IgD-negative memory B cell (primary cell): ENCODE data around the gene PTTG1IP. TPM values are rescaled to one million over a fixed set of nuclear protein-coding genes. Genes with fewer than 3 reads are reported as not detected.

Experiments
- H3K27ac Mint-ChIP-seq, 3 donors: one replicate each; pipeline ENCODE4 v1.8.0; 2020 to 2022; ENCODE audit warnings: mild to moderate bottlenecking in 3 of 3, mixed read lengths in 3 of 3, moderate library complexity in 1 of 3
- H3K27me3 Mint-ChIP-seq: one replicate; pipeline ENCODE4 v1.8.0; 2021; ENCODE audit warnings: mixed read lengths
- H3K36me3 Mint-ChIP-seq: one replicate; pipeline ENCODE4 v1.8.0; 2020; ENCODE audit warnings: mild to moderate bottlenecking, mixed read lengths
- H3K4me1 Mint-ChIP-seq, 3 donors: one replicate each; pipeline ENCODE4 v1.8.0; 2020 to 2022; ENCODE audit warnings: mixed read lengths in 3 of 3, mild to moderate bottlenecking in 1 of 3
- H3K4me3 Mint-ChIP-seq, 4 donors: one replicate each; pipeline ENCODE4 v1.8.0; 2020 to 2022; ENCODE audit warnings: mild to moderate bottlenecking in 4 of 4, mixed read lengths in 4 of 4, moderate library complexity in 3 of 4
- H3K9me3 Mint-ChIP-seq, 3 donors: one replicate each; pipeline ENCODE4 v1.8.0; 2020 to 2021; ENCODE audit warnings: mixed read lengths in 3 of 3, mild to moderate bottlenecking in 1 of 3
- polyA plus RNA-seq: library from polyadenylated mRNA; unstranded; fragments of 300-500 nt; fragmentation: Illumina TruSeq; gene quantifications from one replicate; pipeline ENCODE4 v1.2.3, GENCODE V29; 2021

The PTTG1IP gene
- polyA plus RNA-seq, 1 donor from 2014 or later = 44.7 TPM

DNA sequence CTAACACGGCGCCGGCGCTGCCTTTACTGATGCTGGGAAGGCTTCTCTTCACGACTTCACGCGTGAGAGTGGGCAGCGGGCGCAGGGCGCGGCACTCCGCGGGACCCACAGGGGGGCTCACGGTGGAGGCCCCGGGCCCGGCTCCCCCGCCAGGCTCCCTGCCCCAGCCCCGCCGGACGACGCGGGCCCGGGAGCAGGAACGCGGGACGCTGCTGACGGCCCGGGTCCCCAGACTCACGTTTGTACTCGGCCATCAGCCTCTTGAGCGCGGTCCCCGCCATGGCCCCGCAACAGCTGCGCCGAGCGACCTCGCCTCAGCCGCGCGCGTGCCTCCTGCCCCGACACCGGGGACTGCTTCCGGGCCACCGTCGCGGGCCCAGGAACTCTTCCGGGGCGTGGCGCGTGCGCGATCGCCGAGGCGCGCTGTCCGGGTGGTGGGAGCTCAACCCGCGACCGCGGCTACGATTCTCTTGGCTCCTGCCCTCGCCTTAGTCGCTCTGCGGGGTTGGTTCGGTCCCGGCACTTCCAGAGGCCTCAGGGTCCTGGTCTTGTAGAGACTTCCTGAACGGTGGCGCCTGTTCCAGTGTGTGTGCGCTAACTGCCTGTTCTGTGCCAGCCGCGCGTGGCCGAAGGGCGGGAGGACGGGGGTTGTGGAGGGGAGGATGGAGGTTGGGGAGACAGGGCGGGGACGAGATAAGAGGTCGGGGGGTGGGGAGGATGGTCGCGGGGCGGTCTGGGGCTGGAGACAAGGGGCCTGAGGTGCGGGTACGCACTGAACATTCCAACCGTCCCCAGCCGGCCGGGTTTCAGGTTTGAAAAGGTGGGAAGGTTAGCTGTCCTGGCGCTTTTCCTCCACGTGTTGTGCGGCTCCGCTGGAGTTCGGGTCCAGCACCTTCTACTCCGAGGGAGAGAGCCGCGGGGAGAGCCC lies 71.8 kb downstream of the PTTG1IP start, which contains the start of gene UBE2G2:
Gene UBE2G2 (minus strand): TSS at position 353 of the 928 bp plus-strand sequence. CDS start 72 bp downstream, at position 281.
- Mint-ChIP-seq H3K36me3 (peaks cover 4% of the 10 kb centered on the region), H3K27me3 (no peaks in the 10 kb centered on the region)

GRCh38 chr21:44800971-44801467 lies 72.5 kb downstream of the PTTG1IP start:
- peak overlapping the region; percentile 90 to 100 (median 97) for H3K4me3 Mint-ChIP-seq
- peak overlapping the region; percentile 33 to 96 (median 75) for H3K27ac Mint-ChIP-seq
- no peaks in the 10 kb centered on the region for H3K27me3 Mint-ChIP-seq
- peaks cover 26 to 40% (median 39%) of the 10 kb centered on the region in 3 donors for H3K4me1 Mint-ChIP-seq
- H3K36me3 Mint-ChIP-seq = peaks cover 4% of the 10 kb centered on the region
- no peaks in the 10 kb centered on the region for H3K9me3 Mint-ChIP-seq

More for the DNA sequence above, 71.8 kb downstream of the PTTG1IP start, which contains the start of gene UBE2G2:
- Mint-ChIP-seq H3K27ac (peak within 1 kb of the TSS; percentile 75 to 97 (median 96)), H3K4me3 (peak within 1 kb of the TSS; percentile 90 to 100 (median 97)), H3K4me1 (peaks cover 23 to 38% (median 32%) of the 10 kb centered on the region in 3 donors), H3K9me3 (no peaks in the 10 kb centered on the region)

DNA sequence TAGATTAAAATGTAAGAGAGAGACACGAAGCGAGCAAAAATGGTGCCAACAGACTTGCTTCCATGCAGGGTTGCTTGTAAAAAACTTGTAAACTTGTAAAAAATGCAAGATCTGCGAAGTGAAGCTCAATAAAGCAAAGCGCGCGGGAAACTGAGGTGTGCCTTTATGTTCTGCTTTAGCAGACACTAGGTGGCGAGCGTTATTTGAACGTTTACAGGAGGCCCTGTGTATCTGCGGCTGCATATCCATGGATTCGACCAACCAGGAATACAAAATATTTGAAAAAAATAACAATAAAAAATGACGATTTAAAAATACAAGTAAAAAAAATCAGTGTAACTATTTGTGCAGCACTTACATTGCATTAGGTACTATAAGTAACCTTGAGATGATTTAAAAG lies 73.4 kb downstream of the PTTG1IP start:
- Mint-ChIP-seq H3K36me3 (peaks cover 6% of the 10 kb centered on the region), H3K9me3 (no peaks in the 10 kb centered on the region), H3K4me1 (peaks cover 30 to 42% (median 40%) of the 10 kb centered on the region in 3 donors), H3K4me3 (peak overlapping the region; percentile 82 to 100 (median 94)), H3K27me3 (no peaks in the 10 kb centered on the region), H3K27ac (peak overlapping the region in 1 of 3 donors; percentile 75)

- Mint-ChIP-seq H3K36me3 (peaks cover 6% of the 10 kb centered on the region), H3K27ac (peak overlapping the region in 1 of 3 donors; percentile 75), H3K9me3 (no peaks in the 10 kb centered on the region), H3K4me3 (peak overlapping the region; percentile 38 to 90 (median 82)), H3K4me1 (peaks cover 30 to 42% (median 40%) of the 10 kb centered on the region in 3 donors), H3K27me3 (no peaks in the 10 kb centered on the region)
Observed at GRCh38 chr21:44799646-44800045, 73.8 kb downstream of the PTTG1IP start.

Other genes with a start within 250 kb of the PTTG1IP start
- gene KRTAP10-9, start 246.6 kb downstream of the PTTG1IP start, polyA plus RNA-seq = not detected
- not detected for gene KRTAP10-10, start 236.3 kb downstream of the PTTG1IP start, polyA plus RNA-seq
- not detected for gene KRTAP10-11, start 227.3 kb downstream of the PTTG1IP start, polyA plus RNA-seq
- not detected for gene KRTAP12-4, start 219.0 kb downstream of the PTTG1IP start, polyA plus RNA-seq
- gene KRTAP12-3, start 215.8 kb downstream of the PTTG1IP start, polyA plus RNA-seq = not detected
- gene KRTAP12-2, start 206.8 kb downstream of the PTTG1IP start, polyA plus RNA-seq = not detected
- not detected for gene KRTAP12-1, start 191.5 kb downstream of the PTTG1IP start, polyA plus RNA-seq
- not detected for gene KRTAP10-12, start 176.5 kb downstream of the PTTG1IP start, polyA plus RNA-seq
- not detected for gene TSPEAR, start 162.1 kb downstream of the PTTG1IP start, polyA plus RNA-seq
- gene UBE2G2, start 71.9 kb downstream of the PTTG1IP start, polyA plus RNA-seq = 55.7 TPM
- gene SUMO3, start 55.6 kb downstream of the PTTG1IP start, polyA plus RNA-seq = 92.3 TPM
- 294 TPM for gene ITGB2, start 47.2 kb upstream of the PTTG1IP start, polyA plus RNA-seq
- 12.3 TPM for gene SLX9, start 66.3 kb upstream of the PTTG1IP start, polyA plus RNA-seq
- 4.5 TPM for gene ADARB1, start 200.9 kb upstream of the PTTG1IP start, polyA plus RNA-seq